Activated CD8-positive, alpha-beta T cell treated with anti-CD3 and anti-CD28 coated beads for 36 hours (primary cell): ENCODE measurements around the gene HARBI1. TPM values are rescaled to one million over a fixed set of nuclear protein-coding genes. Genes with fewer than 3 reads are reported as not detected.

Experiments used
- ATAC-seq: fragments of 200-7000 bp; cut with Tn5 transposase; one replicate; pipeline ENCODE4 v1.10.0; 2021; ENCODE audit warnings: mild to moderate bottlenecking, moderate library complexity
- CTCF ChIA-PET: fragments of 350-600 bp; sonication (Branson Sonifier 250); formaldehyde crosslinking; loops from one replicate; lab custom pipeline; 2021; ENCODE audit warnings: antibody characterized with exemption; lab: Charles Lee
- POLR2A ChIA-PET: fragments of 350-600 bp; sonication (Branson Sonifier 250); formaldehyde crosslinking; loops from one replicate; lab custom pipeline; 2021; ENCODE audit warnings: antibody characterized with exemption; lab: Charles Lee
- DNase-seq: peaks from one replicate; pipeline ENCODE4 v3.0.0-alpha.2; 2020
- H3K27ac Mint-ChIP-seq: one replicate; pipeline ENCODE4 v1.8.0; 2021; ENCODE audit warnings: mild to moderate bottlenecking, mixed read lengths
- H3K27me3 Mint-ChIP-seq: one replicate; pipeline ENCODE4 v1.8.0; 2021; ENCODE audit warnings: mixed read lengths
- H3K36me3 Mint-ChIP-seq: one replicate; pipeline ENCODE4 v1.8.0; 2021; ENCODE audit warnings: low read depth, mixed read lengths
- H3K4me1 Mint-ChIP-seq: one replicate; pipeline ENCODE4 v1.8.0; 2021; ENCODE audit warnings: low read depth, mixed read lengths
- H3K4me3 Mint-ChIP-seq: one replicate; pipeline ENCODE4 v1.8.0; 2021; ENCODE audit warnings: mild to moderate bottlenecking, moderate library complexity, mixed read lengths
- H3K9me3 Mint-ChIP-seq: one replicate; pipeline ENCODE4 v1.8.0; 2021; ENCODE audit warnings: mixed read lengths
- intact Hi-C: fragments of 100-400 bp; cut with micrococcal nuclease; formaldehyde crosslinking; loops from one replicate; pipeline ENCODE4 v1.10.0; 2022
- total RNA-seq, 2 experiments: library from RNA; stranded (reverse); gene quantifications; one replicate each; pipeline ENCODE4 v1.2.3, GENCODE V29; 2021
- TF ChIP-seq, protein P1 (sequence below): fragments of 200-600 bp; IDR thresholded peaks from one replicate; pipeline ENCODE4 v1.8.0; 2022; ENCODE audit warnings: antibody characterized with exemption, mild to moderate bottlenecking

Gene HARBI1
- total RNA-seq, 2 experiments from 2014 or later = 3.1 to 3.3 TPM

- Mint-ChIP-seq H3K4me1 (peaks cover 40% of the 10 kb centered on the region), H3K4me3 (peak overlapping the region; percentile 87), H3K9me3 (no peaks in the 10 kb centered on the region), H3K27me3 (no peaks in the 10 kb centered on the region), H3K36me3 (peaks cover 10% of the 10 kb centered on the region), H3K27ac (peak overlapping the region; percentile 99)
- CTCF ChIA-PET = interaction anchor here (0.6 to 3.8 kb wide), 32 partner anchors 10 to 589 kb away, joined by 3 to 16 read pairs (median 5); partner anchors contain the start of genes AMBRA1, CHRM4 and ZNF408
- ATAC-seq (no peak), DNase-seq (no peak)
- POLR2A ChIA-PET = interaction anchor here (1.0 to 2.4 kb wide), 11 partner anchors 9 to 379 kb away, joined by 3 to 18 read pairs (median 4); partner anchors contain the start of genes AMBRA1, ARHGAP1 and ZNF408
- TF ChIP-seq, protein P1, sequence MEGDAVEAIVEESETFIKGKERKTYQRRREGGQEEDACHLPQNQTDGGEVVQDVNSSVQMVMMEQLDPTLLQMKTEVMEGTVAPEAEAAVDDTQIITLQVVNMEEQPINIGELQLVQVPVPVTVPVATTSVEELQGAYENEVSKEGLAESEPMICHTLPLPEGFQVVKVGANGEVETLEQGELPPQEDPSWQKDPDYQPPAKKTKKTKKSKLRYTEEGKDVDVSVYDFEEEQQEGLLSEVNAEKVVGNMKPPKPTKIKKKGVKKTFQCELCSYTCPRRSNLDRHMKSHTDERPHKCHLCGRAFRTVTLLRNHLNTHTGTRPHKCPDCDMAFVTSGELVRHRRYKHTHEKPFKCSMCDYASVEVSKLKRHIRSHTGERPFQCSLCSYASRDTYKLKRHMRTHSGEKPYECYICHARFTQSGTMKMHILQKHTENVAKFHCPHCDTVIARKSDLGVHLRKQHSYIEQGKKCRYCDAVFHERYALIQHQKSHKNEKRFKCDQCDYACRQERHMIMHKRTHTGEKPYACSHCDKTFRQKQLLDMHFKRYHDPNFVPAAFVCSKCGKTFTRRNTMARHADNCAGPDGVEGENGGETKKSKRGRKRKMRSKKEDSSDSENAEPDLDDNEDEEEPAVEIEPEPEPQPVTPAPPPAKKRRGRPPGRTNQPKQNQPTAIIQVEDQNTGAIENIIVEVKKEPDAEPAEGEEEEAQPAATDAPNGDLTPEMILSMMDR = peak; percentile 7
- intact Hi-C loops = no loop called here
These were observed 916 bp upstream of the HARBI1 start for GRCh38 chr11:46617972-46618314.

GRCh38 chr11:46616551-46617133 lies 385 bp downstream of the HARBI1 start:
- H3K27me3 Mint-ChIP-seq = no peaks in the 10 kb centered on the region
- CTCF ChIA-PET = interaction anchor here (0.8 to 3.8 kb wide), 15 partner anchors 17 to 279 kb away, joined by 3 to 16 read pairs (median 4); partner anchors contain the start of genes AMBRA1 and CHRM4
- TF ChIP-seq, protein P1 = no peak
- H3K27ac Mint-ChIP-seq = peak overlapping the region; percentile 99
- peak; percentile 21 for ATAC-seq
- H3K9me3 Mint-ChIP-seq = no peaks in the 10 kb centered on the region
- DNase-seq = no peak
- POLR2A ChIA-PET = interaction anchor here (0.6 to 2.4 kb wide), 7 partner anchors 10 to 350 kb away, joined by 3 to 18 read pairs (median 5); partner anchors contain the start of gene AMBRA1
- H3K4me1 Mint-ChIP-seq = peaks cover 36% of the 10 kb centered on the region
- intact Hi-C loops = no loop called here
- peaks cover 6% of the 10 kb centered on the region for H3K36me3 Mint-ChIP-seq
- peak overlapping the region; percentile 87 for H3K4me3 Mint-ChIP-seq

DNA sequence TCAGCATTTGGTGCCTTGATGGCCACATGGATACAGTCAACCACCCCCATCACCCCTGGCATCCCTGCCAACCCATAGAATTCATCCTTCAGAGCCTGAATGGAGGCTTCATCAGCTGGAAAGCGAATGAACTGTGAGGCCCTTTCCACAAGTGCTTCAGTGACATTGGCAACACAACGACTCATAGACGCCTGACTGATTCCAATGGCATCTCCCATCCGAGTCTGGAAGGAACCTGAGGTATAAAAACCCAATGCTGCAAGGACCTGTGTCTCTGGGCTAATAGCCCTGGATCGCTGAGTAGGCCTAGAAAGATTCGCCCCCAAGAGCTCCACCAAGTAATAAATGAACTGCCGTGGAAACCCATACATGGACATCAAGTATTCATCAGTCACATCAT lies 1.3 kb downstream of the HARBI1 start:
- Mint-ChIP-seq H3K9me3 (no peaks in the 10 kb centered on the region), H3K4me1 (peaks cover 30% of the 10 kb centered on the region), H3K4me3 (peak overlapping the region; percentile 87), H3K27ac (peak overlapping the region; percentile 13), H3K27me3 (no peaks in the 10 kb centered on the region), H3K36me3 (peaks cover 2% of the 10 kb centered on the region)
- POLR2A ChIA-PET = interaction anchor here (0.9 to 1.2 kb wide), 2 partner anchors 15 to 22 kb away, joined by 4 to 5 read pairs; no protein-coding TSS in a partner anchor
- no peak for DNase-seq
- ATAC-seq = no peak
- intact Hi-C loops = no loop called here
- TF ChIP-seq, protein P1 = no peak
- CTCF ChIA-PET = interaction anchor here (0.9 to 1.4 kb wide), 3 partner anchors 9 to 245 kb away, joined by 3 to 5 read pairs (median 3); no protein-coding TSS in a partner anchor

GRCh38 chr11:46612326-46612725 lies 4.7 kb downstream of the HARBI1 start:
- H3K4me1 Mint-ChIP-seq = peaks cover 12% of the 10 kb centered on the region
- no peak overlapping the region for H3K4me3 Mint-ChIP-seq
- H3K9me3 Mint-ChIP-seq = no peaks in the 10 kb centered on the region
- no peaks in the 10 kb centered on the region for H3K27me3 Mint-ChIP-seq
- DNase-seq (no peak), ATAC-seq (no peak)
- H3K27ac Mint-ChIP-seq = no peak overlapping the region
- ChIA-PET POLR2A (interaction anchor here (0.8 to 2.0 kb wide), 2 partner anchors 10 to 18 kb away, joined by 3 to 9 read pairs; partner anchors contain the start of gene AMBRA1), CTCF (interaction anchor here (1.1 kb wide), 1 partner anchor 121 kb away, joined by 3 read pairs; no protein-coding TSS in a partner anchor)
- TF ChIP-seq, protein P1 = no peak
- H3K36me3 Mint-ChIP-seq = no peaks in the 10 kb centered on the region
- intact Hi-C loops = no loop called here
